DMS79 (cell line): ENCODE measurements around the gene TYMP.
"Not testable (repeated sequence)": the region's sequence is repeated elsewhere in the genome, so short reads cannot be mapped to it uniquely, and the experiment has no call there.

Experiments used
- DNase-seq: peaks from one replicate; lab custom pipeline; 2025; lab: John Stamatoyannopoulos, UW

The TYMP gene

DNA sequence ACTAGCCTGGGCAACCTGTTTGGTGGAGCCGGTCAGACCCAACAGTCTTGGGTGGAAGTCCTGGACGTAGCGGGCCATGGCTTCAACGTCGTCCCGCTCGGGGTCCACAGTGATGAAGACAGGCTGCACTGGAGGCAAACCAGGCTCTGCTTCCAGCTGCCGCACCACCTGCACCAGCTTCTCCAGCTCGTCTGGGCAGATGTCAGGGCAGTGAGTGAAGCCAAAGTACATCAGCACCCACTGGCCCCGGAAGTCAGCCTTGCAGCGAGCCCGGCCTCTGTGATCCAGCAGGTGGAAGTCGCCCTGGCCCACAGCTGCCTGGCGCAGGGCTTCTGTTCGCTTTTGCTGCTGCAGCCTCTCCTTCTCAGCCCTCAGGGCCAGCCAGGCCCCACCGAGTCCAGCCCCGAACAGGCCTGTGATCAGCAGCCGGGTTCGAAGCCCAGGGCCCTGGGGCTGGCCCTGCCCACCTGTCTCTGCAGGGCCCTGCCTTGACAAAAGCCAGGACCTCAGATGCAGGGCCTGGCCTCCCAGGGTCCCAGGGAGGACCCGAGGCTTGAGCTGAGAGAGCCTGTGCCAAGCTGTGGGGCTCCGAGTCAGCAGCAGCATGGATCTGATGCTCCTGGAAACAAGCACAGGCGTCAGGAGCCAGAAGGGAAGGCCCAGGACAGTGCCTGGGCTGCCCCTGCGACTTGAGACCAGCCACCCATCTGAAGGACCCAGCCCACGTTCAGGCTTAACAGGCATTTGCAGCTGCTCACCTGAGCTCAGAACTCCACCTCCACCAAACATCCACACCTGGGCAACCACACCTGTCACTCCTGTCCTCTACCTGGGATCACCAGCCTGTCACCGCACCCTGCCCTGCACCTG, 5.8 kb downstream of the TYMP start:
- no peak for DNase-seq

GRCh38 chr22:50523458-50523805, 6.4 kb downstream of the TYMP start:
- DNase-seq, result no peak

GRCh38 chr22:50522806-50523438, 6.9 kb downstream of the TYMP start:
- no peak for DNase-seq

- no peak for DNase-seq
Observed at GRCh38 chr22:50522208-50522805, 7.5 kb downstream of the TYMP start.

DNA sequence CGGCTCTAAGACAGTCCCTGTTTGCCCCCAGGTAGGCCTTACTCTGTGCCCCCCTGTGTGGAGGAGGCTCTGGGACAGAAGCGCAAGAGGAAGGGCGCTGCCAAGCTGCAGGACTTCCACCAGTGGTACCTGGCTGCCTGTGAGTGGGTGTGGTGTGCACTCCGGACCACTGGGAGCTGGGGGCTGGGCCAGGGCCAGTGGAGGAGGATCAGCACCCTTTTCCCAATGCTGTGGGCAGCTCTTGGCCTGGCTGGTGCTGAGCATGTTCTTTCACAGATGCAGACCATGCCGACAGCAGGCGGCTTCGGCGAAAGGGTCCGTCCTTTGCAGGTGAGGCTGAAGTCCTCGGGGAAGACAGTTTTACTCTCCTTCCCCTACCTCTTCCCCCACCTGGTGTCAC, 8.1 kb downstream of the TYMP start:
- DNase-seq, result no peak

DNA sequence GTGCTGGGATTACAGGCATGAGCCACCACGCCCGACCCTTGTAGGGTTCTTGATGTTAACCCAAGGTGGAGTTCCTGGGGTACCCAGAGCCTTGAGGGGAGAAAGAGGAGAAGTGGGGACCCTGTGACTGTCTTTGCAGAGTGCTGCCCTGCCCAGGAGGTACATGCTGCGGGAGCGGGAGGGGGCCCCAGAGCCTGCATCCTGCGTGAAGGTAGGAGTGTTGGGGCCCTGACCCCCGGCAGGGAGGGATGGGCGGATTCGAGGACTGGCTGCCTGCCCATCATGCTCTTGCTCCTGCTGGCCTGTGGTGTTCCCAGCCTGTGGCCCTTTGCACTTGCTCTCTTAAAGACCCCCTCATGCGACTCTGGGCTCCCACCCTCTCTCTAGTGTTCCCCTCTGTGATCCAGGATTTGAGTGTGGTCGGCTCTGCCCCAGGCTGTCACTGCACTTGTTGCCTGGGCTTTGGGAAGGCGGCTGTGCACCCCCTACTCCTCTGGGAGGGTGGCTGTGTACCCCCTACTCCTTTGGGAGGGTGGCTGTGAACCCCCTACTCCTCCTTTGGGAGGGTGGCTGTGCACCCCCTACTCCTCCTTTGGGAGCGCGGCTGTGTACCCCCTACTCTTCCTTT, 8.9 kb downstream of the TYMP start:
- DNase-seq, result no peak

GRCh38 chr22:50520184-50520583, 9.6 kb downstream of the TYMP start:
- DNase-seq, result not testable (repeated sequence)

DNA sequence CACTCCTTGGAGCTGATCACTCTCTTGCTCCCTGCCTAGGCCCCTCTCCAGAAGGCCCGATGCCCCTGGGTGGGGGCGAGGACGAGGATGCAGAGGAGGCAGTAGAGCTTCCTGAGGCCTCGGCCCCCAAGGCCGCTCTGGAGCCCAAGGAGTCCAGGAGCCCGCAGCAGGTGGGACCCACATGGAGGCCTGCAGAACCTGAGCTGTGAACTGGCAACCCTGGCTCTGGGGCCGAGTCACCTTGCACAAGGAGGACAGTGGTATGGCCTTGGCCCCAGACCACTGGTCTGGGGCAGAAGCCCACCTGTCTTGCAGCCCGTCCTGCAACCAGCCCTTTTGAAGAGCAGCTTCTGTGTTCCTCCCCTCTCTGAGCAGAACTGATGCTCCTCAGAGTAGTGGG, 10.7 kb downstream of the TYMP start:
- no peak for DNase-seq

DNA sequence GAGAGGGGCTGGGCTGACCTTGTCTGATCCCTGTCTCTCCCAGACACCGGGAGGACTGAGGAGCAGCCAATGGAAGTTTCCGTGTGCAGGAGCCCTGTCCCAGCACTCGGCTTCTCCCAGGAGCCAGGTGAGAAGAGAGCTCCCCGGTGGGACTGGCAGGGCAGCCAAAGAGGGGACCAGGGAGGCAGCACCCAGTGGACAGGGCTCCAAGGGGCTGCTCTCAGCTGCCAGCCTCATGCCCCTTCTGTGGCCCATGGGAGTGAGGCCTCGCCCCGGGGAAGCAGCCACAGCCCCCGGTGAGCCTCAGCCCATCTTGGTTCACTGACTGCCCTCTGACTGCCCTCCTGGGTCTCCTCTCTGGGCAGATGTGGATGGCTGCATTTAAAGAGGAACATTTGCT, 11.2 kb downstream of the TYMP start:
- DNase-seq, result no peak

GRCh38 chr22:50517495-50518260, 12.1 kb downstream of the TYMP start:
- DNase-seq, result no peak

DNA sequence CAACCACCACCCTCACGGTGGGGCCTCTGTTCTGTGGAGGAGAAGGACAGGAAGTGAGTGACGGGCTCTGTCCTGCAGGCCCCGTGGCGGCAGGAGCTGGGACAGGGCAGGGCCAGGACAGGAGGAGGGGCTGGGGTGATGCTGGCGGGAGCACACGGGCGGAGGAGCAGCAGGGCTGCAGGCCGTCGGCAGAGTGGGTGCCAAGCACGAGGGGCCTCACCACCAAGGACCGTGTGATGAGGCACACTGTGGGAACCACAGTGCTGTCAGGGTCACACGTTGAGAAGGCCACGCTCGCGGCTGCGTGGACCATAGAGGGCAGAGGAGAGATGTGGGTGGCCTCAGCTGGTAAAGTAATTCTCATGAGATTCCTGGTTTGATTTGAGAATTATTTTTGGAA, 12.9 kb downstream of the TYMP start:
- DNase-seq, result no peak

GRCh38 chr22:50516068-50516467, 13.7 kb downstream of the TYMP start:
- DNase-seq, result no peak

DNA sequence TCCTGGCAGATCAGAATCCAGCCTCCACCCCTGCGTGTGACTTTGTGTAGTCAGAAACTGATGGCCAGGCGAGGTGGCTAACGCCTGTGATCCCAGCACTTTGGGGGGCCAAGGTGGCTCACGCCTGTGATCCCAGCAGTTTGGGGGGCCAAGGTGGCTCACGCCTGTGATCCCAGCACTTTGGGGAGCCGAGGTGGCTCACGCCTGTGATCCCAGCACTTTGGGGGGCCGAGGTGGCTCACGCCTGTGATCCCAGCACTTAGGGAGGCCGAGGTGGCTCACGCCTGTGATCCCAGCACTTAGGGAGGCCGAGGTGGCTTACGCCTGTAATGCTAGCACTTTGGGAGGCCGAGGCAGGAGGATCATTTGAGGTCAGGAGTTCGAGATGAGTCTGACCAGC, 16.6 kb downstream of the TYMP start:
- no peak for DNase-seq

GRCh38 chr22:50508897-50509296, 20.9 kb downstream of the TYMP start:
- DNase-seq, result no peak

GRCh38 chr22:50507991-50508884, 21.6 kb downstream of the TYMP start, which contains the start of gene NCAPH2:
Gene NCAPH2, plus strand, starts transcription at chr22:50508224. Its CDS starts 114 bp downstream, at chr22:50508338.
- peak; percentile 73 for DNase-seq

DNA sequence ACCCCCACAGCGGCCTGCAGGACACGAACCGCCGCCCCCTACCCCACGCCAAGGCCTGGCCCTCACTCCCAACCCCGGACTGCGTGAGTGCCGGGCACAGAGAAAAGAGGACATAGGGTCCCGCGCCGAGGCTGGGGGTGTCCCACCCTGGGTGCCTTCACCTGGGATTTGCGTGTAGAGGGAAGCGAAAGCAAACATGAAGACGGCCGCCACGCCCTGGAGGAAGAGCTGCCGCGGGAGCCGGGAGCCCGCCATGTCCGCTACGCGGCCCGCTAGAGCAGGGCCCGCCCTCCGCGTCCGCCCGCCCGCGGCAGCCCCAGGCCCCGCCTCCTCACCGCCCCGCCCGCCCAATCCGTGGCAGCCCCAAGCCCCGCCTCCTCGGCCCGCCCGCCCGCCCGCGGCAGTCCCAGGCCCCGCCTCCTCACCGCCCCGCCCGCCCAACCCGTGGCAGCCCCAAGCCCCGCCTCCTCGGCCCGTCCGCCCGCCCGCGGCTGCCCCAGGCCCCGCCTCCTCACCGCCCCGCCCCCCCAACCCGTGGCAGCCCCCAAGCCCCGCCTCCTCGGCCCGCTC, 22.3 kb downstream of the TYMP start, which contains the start of gene LMF2:
TSS of gene LMF2 (minus strand) at position 282 of the 570 bp plus-strand sequence. CDS start at position 255, 27 bp downstream.
- DNase-seq, result peak; percentile 71

DNA sequence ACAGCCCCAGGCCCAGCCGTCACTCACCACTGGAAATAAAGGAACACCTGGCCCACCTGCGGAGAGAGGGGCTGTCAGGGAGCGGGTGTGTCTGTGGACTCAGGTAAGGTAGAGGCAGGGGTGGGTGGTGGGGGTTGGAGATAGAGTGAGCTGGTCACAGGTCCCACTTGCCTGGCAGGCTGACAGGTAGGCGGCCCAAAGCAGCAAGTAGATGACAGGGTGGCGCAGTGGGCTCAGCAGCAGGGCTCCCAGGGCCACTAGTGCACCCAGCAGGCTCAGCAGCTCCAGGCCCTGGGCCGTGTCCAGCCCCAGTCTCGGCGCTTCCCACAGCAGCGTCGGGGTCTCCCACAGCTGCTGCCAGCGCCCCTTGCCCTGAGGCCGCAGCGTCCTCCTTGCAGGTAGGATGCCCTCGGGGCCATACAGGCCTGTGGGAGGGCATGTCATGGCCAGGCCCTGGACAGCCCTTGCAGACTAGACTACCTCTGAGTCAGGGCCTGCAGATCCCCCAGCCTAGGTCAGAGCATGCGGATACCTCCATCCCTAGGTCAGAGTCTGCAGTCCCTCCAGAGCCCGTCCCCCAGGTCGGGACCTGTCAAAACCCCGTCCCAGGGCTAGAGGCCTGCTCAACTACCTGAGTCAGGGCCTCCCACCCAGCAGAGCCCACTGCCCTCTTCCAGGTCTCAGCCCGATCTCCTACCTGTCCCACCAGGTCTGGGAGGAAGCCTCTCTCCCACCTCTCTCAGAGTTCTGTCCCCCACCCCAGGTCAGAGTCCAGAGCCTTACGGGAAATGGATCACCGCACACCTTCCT, 23.0 kb downstream of the TYMP start:
- no peak for DNase-seq

GRCh38 chr22:50505776-50506610, 23.8 kb downstream of the TYMP start:
- no peak for DNase-seq
